Keratinocyte (primary cell): ENCODE results near the gene MAB21L2. TPM values are rescaled to one million over a fixed set of nuclear protein-coding genes. Genes with fewer than 3 reads are reported as not detected.

ENCODE experiments used
- DNase-seq: peaks from one replicate; pipeline ENCODE4 v3.0.0-alpha.2; 2011; ENCODE audit warnings: low read depth, missing footprints, low spot score
- FAIRE-seq: peaks from 2 replicates; lab custom pipeline; 2011; peaks lifted over from hg19 to GRCh38; lab: Jason Lieb, UNC
- H2AFZ ChIP-seq: 2 replicates; pipeline ENCODE4 v1.6.0; 2012; ENCODE audit warnings: low read length, control low read depth, inconsistent platforms; ENCODE audit not compliant: control insufficient read depth
- H3K27ac ChIP-seq: 2 replicates; pipeline ENCODE4 v1.5.1; 2011; ENCODE audit warnings: low read length; ENCODE audit not compliant: control insufficient read depth, insufficient read depth
- H3K27me3 ChIP-seq: 3 replicates; pipeline ENCODE4 v1.6.0; 2011; ENCODE audit warnings: low read length; ENCODE audit not compliant: control insufficient read depth, insufficient read depth; ENCODE audit errors: extremely low read depth
- H3K36me3 ChIP-seq, 2 experiments: 2 replicates in 1 of 2; 3 replicates in 1 of 2; pipeline ENCODE4 v1.5.1; 2011; ENCODE audit warnings: low read length in 2 of 2, mild to moderate bottlenecking in 1 of 2; ENCODE audit not compliant: control insufficient read depth in 2 of 2, insufficient read depth in 2 of 2; ENCODE audit errors: extremely low read depth in 1 of 2
- H3K4me1 ChIP-seq: 3 replicates; pipeline ENCODE4 v1.5.1; 2011; ENCODE audit warnings: low read length; ENCODE audit not compliant: control insufficient read depth, insufficient read depth; ENCODE audit errors: extremely low read depth
- H3K4me2 ChIP-seq: 3 replicates; pipeline ENCODE4 v1.6.0; 2011; ENCODE audit warnings: low read depth, low read length; ENCODE audit not compliant: control insufficient read depth, insufficient read depth; ENCODE audit errors: extremely low read depth
- H3K4me3 ChIP-seq, 3 experiments: fragments of 200-600 bp in 1 of 3; sonication (generic) in 1 of 3; 2 replicates in 2 of 3; 3 replicates in 1 of 3; pipeline ENCODE4 v1.5.1; 2011 to 2016; ENCODE audit warnings: low read length in 3 of 3, mild to moderate bottlenecking in 3 of 3, control low read depth in 2 of 3, inconsistent platforms in 1 of 3, low read depth in 1 of 3, mixed read lengths in 1 of 3, mixed run types in 1 of 3, moderate library complexity in 1 of 3; ENCODE audit not compliant: control insufficient read depth in 2 of 3, insufficient read depth in 2 of 3; ENCODE audit errors: extremely low read depth in 1 of 3
- H3K79me2 ChIP-seq: 2 replicates; pipeline ENCODE4 v1.6.0; 2012; ENCODE audit warnings: low read length; ENCODE audit not compliant: control insufficient read depth, insufficient read depth
- H3K9ac ChIP-seq: 3 replicates; pipeline ENCODE4 v1.6.0; 2011; ENCODE audit warnings: low read length; ENCODE audit not compliant: control insufficient read depth, insufficient read depth; ENCODE audit errors: extremely low read depth
- H3K9me1 ChIP-seq: 3 replicates; pipeline ENCODE4 v1.6.0; 2011; ENCODE audit warnings: low read length; ENCODE audit not compliant: control insufficient read depth, insufficient read depth; ENCODE audit errors: extremely low read depth
- H3K9me3 ChIP-seq: 2 replicates; pipeline ENCODE4 v1.5.1; 2012; ENCODE audit warnings: low read depth, low read length; ENCODE audit not compliant: control insufficient read depth
- H4K20me1 ChIP-seq: 3 replicates; pipeline ENCODE4 v1.6.0; 2011; ENCODE audit warnings: low read length; ENCODE audit not compliant: control insufficient read depth, insufficient read depth; ENCODE audit errors: extremely low read depth
- EZH2 ChIP-seq: IDR thresholded peaks from one replicate; pipeline ENCODE4 v1.6.1; 2012; ENCODE audit warnings: inconsistent platforms, mild to moderate bottlenecking, low read length, moderate library complexity
- dilution Hi-C: fragments of 300-500 bp; cut with MboI; formaldehyde crosslinking; loops from one replicate; pipeline ENCODE4 v1.7.0; 2020; ENCODE audit warnings: low sequenced_read_pairs; ENCODE audit not compliant: extremely low pct_ligation_motif_present
- polyA plus RNA-seq, 5 experiments: library from polyadenylated mRNA; depleted of rRNA in 3 of 5; stranded (reverse) in 3 of 5; stranded (forward) in 1 of 5; unstranded in 1 of 5; fragments of >200 nt; gene quantifications; 1 replicate in 1 of 5; 2 replicates in 3 of 5; 3 replicates in 1 of 5; pipeline versions ENCODE4 v1.2.1 to v1.2.3, GENCODE V29; 2011 to 2012; ENCODE audit warnings: missing spikeins in 2 of 5, low read depth in 1 of 5, low replicate concordance in 1 of 5
- TF ChIP-seq, protein P1 (sequence below), 3 experiments: IDR thresholded peaks in 1 of 3; conservative IDR thresholded peaks in 1 of 3; optimal IDR thresholded peaks in 1 of 3; 2 replicates in 2 of 3; 3 replicates in 1 of 3; pipeline versions ENCODE3 to v1.5.1; 2011; ENCODE audit warnings: low read length in 3 of 3, mild to moderate bottlenecking in 3 of 3, moderate library complexity in 2 of 3, control low read depth in 1 of 3, inconsistent platforms in 1 of 3; ENCODE audit not compliant: insufficient read depth in 2 of 3; ENCODE audit errors: extremely low read depth in 1 of 3

MAB21L2 gene
- polyA plus RNA-seq, 1 donor (not counting 4 experiments of a cell fraction or from before 2014, with no cell fraction given) = not detected

DNA sequence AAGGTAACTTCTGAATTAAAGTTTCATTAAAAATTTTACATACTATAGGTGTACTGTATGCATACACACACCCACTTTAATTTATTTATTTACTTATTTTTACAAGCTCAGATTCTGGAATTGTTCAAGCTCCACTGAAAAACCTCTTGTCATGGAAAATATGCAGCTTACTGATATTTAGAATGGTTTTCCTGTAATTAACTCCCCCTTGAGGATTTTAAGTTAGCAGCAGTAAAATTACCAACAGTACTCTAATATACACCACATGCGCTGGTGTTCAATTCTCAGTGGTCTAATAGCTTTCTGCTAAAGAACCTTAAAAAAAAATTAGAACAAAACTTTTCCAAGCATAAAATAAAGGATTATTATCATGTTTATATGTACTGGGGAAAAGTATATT, 12.0 kb downstream of the MAB21L2 start:
- no peak for FAIRE-seq

DNA sequence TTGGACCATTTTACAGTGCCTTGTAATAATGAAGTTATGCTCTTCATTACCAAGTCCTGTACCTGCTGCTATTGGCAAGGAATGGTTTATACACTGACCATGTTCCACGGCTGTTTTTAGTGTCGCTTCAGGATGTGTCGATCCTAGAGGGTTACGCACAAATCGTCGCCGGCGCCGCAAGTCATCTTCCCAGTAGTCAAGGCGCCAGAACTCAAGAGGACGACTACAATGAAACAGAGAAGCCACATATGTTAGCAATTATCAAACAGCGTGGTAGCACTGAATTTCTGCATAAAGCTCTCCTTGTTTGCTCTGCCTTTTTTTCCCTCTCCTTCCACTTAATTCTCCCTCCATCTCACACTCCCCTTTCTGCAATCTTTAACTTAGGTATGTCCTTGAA, 17.0 kb downstream of the MAB21L2 start:
- Histone ChIP-seq H3K4me3 (no peak overlapping the region), H3K9me3 (no peaks in the 10 kb centered on the region), H3K27ac (no peak overlapping the region), H3K27me3 (no peaks in the 10 kb centered on the region), H3K4me1 (no peaks in the 10 kb centered on the region), H4K20me1 (no peaks in the 10 kb centered on the region), H3K4me2 (no peak overlapping the region), H3K9me1 (no peaks in the 10 kb centered on the region), H3K36me3 (no peaks in the 10 kb centered on the region), H3K79me2 (no peaks in the 10 kb centered on the region), H2AFZ (no peak overlapping the region), H3K9ac (no peak overlapping the region)
- TF ChIP-seq EZH2 = no peak
- TF ChIP-seq, protein P1, sequence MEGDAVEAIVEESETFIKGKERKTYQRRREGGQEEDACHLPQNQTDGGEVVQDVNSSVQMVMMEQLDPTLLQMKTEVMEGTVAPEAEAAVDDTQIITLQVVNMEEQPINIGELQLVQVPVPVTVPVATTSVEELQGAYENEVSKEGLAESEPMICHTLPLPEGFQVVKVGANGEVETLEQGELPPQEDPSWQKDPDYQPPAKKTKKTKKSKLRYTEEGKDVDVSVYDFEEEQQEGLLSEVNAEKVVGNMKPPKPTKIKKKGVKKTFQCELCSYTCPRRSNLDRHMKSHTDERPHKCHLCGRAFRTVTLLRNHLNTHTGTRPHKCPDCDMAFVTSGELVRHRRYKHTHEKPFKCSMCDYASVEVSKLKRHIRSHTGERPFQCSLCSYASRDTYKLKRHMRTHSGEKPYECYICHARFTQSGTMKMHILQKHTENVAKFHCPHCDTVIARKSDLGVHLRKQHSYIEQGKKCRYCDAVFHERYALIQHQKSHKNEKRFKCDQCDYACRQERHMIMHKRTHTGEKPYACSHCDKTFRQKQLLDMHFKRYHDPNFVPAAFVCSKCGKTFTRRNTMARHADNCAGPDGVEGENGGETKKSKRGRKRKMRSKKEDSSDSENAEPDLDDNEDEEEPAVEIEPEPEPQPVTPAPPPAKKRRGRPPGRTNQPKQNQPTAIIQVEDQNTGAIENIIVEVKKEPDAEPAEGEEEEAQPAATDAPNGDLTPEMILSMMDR (optimal IDR thresholded peaks at IDR 0.05 in 1 of 3, IDR thresholded peaks at IDR 0.05 in 1 of 3, conservative IDR thresholded peaks at IDR 0.05 in 1 of 3; ENCODE audit: extremely low read depth in 1 of 3, insufficient read depth in 2 of 3, low read length in 3 of 3) = no peak
- FAIRE-seq (no peak), DNase-seq (no peak)
- dilution Hi-C loops = no loop called here

More for the DNA sequence above, 12.0 kb downstream of the MAB21L2 start:
- Histone ChIP-seq H3K9me1 (no peaks in the 10 kb centered on the region), H3K79me2 (no peaks in the 10 kb centered on the region), H3K4me2 (no peak overlapping the region), H3K4me1 (no peaks in the 10 kb centered on the region), H3K27ac (no peak overlapping the region), H4K20me1 (no peaks in the 10 kb centered on the region), H2AFZ (no peak overlapping the region), H3K27me3 (no peaks in the 10 kb centered on the region), H3K4me3 (no peak overlapping the region), H3K9me3 (no peaks in the 10 kb centered on the region), H3K9ac (no peak overlapping the region), H3K36me3 (no peaks in the 10 kb centered on the region)
- DNase-seq = no peak
- dilution Hi-C loops = no loop called here
- TF ChIP-seq, protein P1 (optimal IDR thresholded peaks at IDR 0.05 in 1 of 3, IDR thresholded peaks at IDR 0.05 in 1 of 3, conservative IDR thresholded peaks at IDR 0.05 in 1 of 3; ENCODE audit: extremely low read depth in 1 of 3, insufficient read depth in 2 of 3, low read length in 3 of 3) = no peak
- no peak for TF ChIP-seq EZH2
